EL (cell line): Measurements from ENCODE around the gene P2RX5.
"Not testable (repeated sequence)": the region's sequence is repeated elsewhere in the genome, so short reads cannot be mapped to it uniquely, and the experiment has no call there.

ENCODE experiments used
- DNase-seq: peaks from one replicate; pipeline ENCODE4 v3.0.0-alpha.2; 2016

The P2RX5 gene

GRCh38 chr17:3710951-3711383, 15.0 kb upstream of the P2RX5 start:
- DNase-seq = peak; percentile 77

- no peak for DNase-seq
Observed at GRCh38 chr17:3708366-3708765, 12.4 kb upstream of the P2RX5 start.

GRCh38 chr17:3705718-3705984, 9.7 kb upstream of the P2RX5 start:
- not testable (repeated sequence) for DNase-seq

- DNase-seq = no peak
Observed at GRCh38 chr17:3704931-3705717, 9.2 kb upstream of the P2RX5 start.

GRCh38 chr17:3702041-3702539, 6.1 kb upstream of the P2RX5 start:
- DNase-seq = not testable (repeated sequence)

- DNase-seq = no peak
Observed at GRCh38 chr17:3699951-3700350, 4.0 kb upstream of the P2RX5 start.

GRCh38 chr17:3698139-3698538, 2.2 kb upstream of the P2RX5 start:
- no peak for DNase-seq

- DNase-seq = no peak
Observed at GRCh38 chr17:3697103-3697476, 1.1 kb upstream of the P2RX5 start.

GRCh38 chr17:3695129-3695722, 729 bp downstream of the P2RX5 start:
- peak; percentile 40 for DNase-seq

GRCh38 chr17:3693829-3694231, 2.1 kb downstream of the P2RX5 start:
- DNase-seq = no peak

GRCh38 chr17:3693141-3693540, 2.8 kb downstream of the P2RX5 start:
- DNase-seq = no peak

- no peak for DNase-seq
Observed at GRCh38 chr17:3692346-3692745, 3.6 kb downstream of the P2RX5 start.

- DNase-seq = no peak
Observed at GRCh38 chr17:3691617-3692067, 4.3 kb downstream of the P2RX5 start.

- no peak for DNase-seq
Observed at GRCh38 chr17:3690094-3690715, 5.8 kb downstream of the P2RX5 start.

- DNase-seq = no peak
Observed at GRCh38 chr17:3689262-3690093, 6.5 kb downstream of the P2RX5 start.

- no peak for DNase-seq
Observed at GRCh38 chr17:3688852-3689261, 7.1 kb downstream of the P2RX5 start.

GRCh38 chr17:3688027-3688553, 7.9 kb downstream of the P2RX5 start:
- DNase-seq = no peak

- no peak for DNase-seq
Observed at GRCh38 chr17:3685174-3685573, 10.8 kb downstream of the P2RX5 start.

GRCh38 chr17:3683054-3683511, 12.9 kb downstream of the P2RX5 start:
- DNase-seq = peak; percentile 47

GRCh38 chr17:3682033-3682432, 13.9 kb downstream of the P2RX5 start:
- no peak for DNase-seq

- no peak for DNase-seq
Observed at GRCh38 chr17:3681565-3681964, 14.4 kb downstream of the P2RX5 start.

GRCh38 chr17:3681057-3681456, 14.9 kb downstream of the P2RX5 start:
- DNase-seq = no peak
